Neural progenitor cell (in vitro differentiated cells): Measurements from ENCODE around the gene SLC9A3.

Experiments
- EZH2 ChIP-seq: fragments of 200-600 bp; sonication (generic); IDR thresholded peaks from 2 replicates; pipeline ENCODE4 v1.6.1; 2017; ENCODE audit warnings: antibody characterized with exemption, mild to moderate bottlenecking, moderate library complexity
- EZH2phosphoT487 ChIP-seq: fragments of 200-600 bp; sonication (generic); IDR thresholded peaks from 2 replicates; pipeline ENCODE4 v1.6.1; 2017; ENCODE audit warnings: antibody characterized with exemption
- TF ChIP-seq, protein P1 (sequence below): fragments of 200-600 bp; sonication (generic); IDR thresholded peaks from 2 replicates; pipeline ENCODE4 v1.5.1; 2017; ENCODE audit warnings: antibody characterized with exemption, mild to moderate bottlenecking

GRCh38 chr5:493758-494157 is 30.5 kb downstream of the SLC9A3 start:
- no peak for TF ChIP-seq EZH2phosphoT487
- TF ChIP-seq, protein P1, sequence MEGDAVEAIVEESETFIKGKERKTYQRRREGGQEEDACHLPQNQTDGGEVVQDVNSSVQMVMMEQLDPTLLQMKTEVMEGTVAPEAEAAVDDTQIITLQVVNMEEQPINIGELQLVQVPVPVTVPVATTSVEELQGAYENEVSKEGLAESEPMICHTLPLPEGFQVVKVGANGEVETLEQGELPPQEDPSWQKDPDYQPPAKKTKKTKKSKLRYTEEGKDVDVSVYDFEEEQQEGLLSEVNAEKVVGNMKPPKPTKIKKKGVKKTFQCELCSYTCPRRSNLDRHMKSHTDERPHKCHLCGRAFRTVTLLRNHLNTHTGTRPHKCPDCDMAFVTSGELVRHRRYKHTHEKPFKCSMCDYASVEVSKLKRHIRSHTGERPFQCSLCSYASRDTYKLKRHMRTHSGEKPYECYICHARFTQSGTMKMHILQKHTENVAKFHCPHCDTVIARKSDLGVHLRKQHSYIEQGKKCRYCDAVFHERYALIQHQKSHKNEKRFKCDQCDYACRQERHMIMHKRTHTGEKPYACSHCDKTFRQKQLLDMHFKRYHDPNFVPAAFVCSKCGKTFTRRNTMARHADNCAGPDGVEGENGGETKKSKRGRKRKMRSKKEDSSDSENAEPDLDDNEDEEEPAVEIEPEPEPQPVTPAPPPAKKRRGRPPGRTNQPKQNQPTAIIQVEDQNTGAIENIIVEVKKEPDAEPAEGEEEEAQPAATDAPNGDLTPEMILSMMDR: no peak
- no peak for TF ChIP-seq EZH2
